Fibroblast of pulmonary artery (primary cell): ENCODE data around the gene SLC30A3.

Experiments used
- DNase-seq: peaks from one replicate; pipeline ENCODE4 v3.0.0-alpha.2; 2010; ENCODE audit warnings: low read depth
- H3K4me3 ChIP-seq: replicated peaks from 2 replicates; pipeline ENCODE4 v1.5.1; 2011; ENCODE audit warnings: low read depth, mild to moderate bottlenecking, control low read depth, low read length, moderate library complexity
- TF ChIP-seq, protein P1 (sequence below): IDR thresholded peaks from 2 replicates; pipeline ENCODE4 v1.5.1; 2011; ENCODE audit warnings: mild to moderate bottlenecking, control low read depth, low read length, inconsistent platforms; ENCODE audit errors: missing control alignments

Gene SLC30A3

DNA sequence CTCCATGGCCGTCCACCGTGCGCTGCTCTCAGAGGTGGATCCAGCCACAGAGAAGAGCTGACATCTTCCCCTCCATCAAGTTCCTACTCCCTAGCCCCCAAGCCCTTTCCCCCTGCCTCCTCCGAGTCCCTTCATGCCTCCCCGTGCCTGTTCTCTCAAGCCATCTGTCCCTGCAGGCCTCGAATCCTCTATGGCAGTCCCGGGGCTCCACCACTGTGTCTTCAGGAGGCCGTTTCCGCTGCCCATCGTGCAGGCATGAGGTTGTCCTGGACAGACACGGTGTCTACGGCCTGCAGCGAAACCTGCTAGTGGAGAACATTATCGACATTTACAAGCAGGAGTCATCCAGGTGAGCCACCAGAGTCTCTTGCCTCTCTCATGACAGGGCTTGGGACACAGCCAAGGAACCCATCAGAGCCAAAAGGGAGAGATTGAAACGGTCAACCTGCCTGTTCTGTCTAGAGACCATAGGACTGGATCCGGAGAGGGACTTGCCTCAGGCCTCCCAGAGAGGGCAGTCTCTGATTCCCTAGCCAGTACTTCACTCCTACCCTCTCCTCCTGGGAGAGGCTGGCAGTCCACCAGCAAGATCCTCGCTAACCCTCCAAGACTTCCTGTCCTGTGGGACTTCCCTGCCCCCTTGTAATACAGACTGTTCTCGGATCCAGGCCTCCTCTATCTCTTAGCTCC, 35.7 kb upstream of the SLC30A3 start:
- TF ChIP-seq, protein P1, sequence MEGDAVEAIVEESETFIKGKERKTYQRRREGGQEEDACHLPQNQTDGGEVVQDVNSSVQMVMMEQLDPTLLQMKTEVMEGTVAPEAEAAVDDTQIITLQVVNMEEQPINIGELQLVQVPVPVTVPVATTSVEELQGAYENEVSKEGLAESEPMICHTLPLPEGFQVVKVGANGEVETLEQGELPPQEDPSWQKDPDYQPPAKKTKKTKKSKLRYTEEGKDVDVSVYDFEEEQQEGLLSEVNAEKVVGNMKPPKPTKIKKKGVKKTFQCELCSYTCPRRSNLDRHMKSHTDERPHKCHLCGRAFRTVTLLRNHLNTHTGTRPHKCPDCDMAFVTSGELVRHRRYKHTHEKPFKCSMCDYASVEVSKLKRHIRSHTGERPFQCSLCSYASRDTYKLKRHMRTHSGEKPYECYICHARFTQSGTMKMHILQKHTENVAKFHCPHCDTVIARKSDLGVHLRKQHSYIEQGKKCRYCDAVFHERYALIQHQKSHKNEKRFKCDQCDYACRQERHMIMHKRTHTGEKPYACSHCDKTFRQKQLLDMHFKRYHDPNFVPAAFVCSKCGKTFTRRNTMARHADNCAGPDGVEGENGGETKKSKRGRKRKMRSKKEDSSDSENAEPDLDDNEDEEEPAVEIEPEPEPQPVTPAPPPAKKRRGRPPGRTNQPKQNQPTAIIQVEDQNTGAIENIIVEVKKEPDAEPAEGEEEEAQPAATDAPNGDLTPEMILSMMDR: no peak
- H3K4me3 ChIP-seq: no peak overlapping the region
- DNase-seq: peak; percentile 38

DNA sequence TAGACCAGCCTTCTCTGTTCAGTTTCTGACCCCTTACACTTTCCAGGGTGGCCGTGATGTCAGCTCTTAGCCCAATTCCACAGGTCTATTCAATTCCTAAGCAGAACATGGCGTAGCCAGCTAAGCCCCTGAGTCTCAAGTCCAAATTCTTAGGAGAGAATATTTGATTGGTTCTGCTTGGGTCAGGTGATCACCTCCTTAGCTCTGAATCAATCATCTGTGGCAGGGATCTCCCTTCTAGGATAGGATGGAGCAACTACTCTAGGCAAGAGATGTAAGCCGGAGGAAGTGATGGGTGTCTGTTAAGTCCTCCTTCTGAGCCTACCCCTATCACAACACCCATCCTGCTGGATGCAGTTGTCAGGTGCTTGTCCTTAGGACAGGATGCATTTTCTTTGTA, 34.3 kb upstream of the SLC30A3 start:
- TF ChIP-seq, protein P1: no peak
- no peak for DNase-seq
- no peak overlapping the region for H3K4me3 ChIP-seq

DNA sequence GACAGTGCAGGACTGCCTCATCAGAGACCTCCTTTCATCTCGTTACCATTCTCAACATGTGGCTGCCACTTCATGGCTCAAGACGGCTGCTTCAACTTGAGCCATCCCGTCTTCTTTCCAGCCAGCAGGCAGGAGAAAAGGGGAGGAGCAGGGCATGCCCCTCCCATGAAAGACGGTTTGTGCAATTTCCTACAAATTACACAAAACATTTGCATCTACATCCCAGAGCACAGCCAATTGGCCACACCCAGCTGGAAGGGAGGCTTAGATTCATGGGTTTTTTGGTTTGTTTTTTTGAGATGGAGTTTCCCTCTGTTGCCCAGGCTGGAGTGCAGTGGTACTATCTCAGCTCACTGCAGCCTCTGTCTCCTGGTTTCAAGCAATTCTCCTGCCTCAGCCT, 33.6 kb upstream of the SLC30A3 start:
- peak; percentile 28 for DNase-seq
- H3K4me3 ChIP-seq: no peak overlapping the region
- TF ChIP-seq, protein P1: no peak

DNA sequence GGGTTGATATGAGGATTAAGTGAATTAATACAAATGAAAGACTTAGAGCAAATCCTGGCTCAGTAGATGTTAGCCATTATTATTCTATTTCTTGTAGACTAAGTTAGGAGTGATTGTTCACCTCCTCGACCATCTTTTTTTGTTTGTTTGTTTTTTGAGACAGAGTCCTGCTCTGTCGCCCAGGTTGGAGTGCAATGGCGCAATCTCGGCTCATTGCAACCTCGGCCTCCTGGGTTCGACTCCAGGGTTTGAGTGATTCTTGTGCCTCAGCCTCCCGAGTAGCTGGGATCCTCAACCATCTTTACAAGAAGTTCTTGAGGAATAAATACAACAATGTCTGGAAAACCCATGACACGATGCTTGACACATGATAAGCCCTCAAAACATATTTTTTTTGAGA, 32.1 kb upstream of the SLC30A3 start:
- no peak overlapping the region for H3K4me3 ChIP-seq
- no peak for DNase-seq
- TF ChIP-seq, protein P1: no peak

DNA sequence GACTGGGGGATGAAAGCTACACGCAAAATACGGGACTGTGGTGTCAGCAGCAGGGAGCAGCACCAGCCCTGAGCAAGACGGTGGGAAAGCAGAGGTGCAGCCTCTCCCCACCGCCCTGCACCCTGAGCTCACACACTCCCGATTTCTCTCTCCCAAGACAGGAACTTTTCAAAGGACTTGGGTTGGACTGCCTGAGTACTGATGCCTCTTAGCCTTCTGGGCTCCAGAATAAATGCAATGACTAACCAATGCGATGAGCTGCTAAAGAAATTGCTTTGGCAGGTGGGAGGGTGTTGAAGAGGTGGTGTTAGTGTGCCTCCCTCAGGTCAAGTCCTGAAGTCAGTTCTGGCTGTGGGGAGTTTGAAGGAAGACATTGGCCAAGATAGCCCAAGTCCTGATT, 29.0 kb upstream of the SLC30A3 start:
- no peak for DNase-seq
- H3K4me3 ChIP-seq: no peak overlapping the region
- TF ChIP-seq, protein P1: no peak

DNA sequence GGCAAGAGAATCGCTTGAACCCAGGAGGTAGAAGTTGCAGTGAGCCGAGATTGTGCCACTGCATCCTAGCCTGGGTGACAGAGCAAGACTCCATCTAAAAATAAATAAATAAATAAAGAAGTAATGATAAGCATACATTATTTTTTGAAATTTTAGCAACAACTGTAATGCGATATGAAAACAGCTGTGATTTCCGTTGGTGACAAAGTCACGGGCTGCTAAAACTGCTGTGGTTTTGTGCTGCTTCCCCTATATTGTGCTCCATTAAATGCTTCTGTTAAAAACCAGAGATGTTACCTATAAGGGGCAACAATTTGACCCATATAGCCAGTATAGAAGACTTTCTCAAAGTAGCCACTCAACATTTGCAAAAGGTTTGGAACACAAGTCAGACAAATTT, 27.7 kb upstream of the SLC30A3 start:
- H3K4me3 ChIP-seq: no peak overlapping the region
- DNase-seq: no peak
- TF ChIP-seq, protein P1: no peak

DNA sequence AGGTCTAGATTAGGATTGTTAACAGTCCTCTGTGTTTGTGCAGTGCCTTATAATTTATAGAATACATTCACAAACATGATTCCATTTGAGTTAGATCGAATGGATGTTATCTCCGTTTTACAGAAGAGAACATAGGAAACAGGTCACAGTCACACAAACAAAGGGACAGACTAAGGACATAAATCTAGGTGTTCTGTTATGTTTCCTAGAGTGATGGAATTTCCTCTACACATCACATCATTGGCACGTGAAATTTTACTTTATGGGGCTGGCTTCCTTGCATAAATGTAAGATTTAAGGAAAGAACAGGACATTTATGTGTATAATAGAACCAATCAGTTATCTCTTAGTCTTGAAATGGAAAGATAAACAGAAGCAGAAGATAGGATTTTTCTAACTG, 25.8 kb upstream of the SLC30A3 start:
- H3K4me3 ChIP-seq: no peak overlapping the region
- no peak for DNase-seq
- TF ChIP-seq, protein P1: no peak
